IPS-NIHi7 (cell line): ENCODE data around the gene VTN.

Experiments used
- DNase-seq: peaks from one replicate; pipeline ENCODE4 v3.0.0; 2012; ENCODE audit warnings: mixed read lengths; ENCODE audit errors: extremely low spot score

The VTN gene

DNA sequence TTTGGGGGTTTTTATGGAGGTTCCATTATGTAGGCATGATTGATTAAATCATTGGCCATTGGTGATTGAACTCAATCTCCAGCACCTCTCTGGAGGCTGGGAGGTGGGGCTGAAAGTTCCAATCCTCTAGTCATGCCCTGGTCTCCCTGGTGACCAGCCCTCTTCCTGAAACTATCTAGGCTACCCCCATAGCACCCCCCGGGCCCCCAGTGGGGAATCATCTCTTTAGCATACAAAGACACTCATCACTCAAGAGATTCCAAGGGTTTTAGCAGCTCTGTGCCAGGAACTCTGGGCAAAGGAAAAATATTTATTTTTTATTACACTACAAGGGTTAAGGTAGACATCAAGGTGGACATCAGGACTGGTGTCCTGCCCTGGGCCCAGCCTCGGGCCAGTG, 25.3 kb upstream of the VTN start:
- no peak for DNase-seq

- DNase-seq: no peak
These were observed 24.4 kb upstream of the VTN start for GRCh38 chr17:28394337-28395116.

DNA sequence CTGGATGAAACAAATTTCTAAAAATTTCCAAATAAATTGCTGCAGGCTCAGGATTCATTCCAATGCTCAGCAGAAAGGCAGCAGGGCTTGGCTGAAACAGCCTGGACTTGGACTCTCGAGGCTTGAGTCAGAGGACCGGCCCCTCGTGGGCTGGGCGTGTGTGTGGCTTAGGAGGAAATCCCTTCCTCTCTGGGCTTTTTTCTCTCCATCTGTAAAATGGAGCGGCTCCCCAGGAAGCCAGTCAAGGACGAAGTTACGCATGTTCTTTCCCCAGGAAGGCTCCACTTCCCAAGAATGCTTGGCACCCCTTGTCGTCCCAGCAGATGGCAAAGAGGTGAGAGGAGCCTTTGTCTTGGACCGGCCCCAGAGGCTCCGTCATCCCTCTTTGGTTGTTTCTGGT, 22.4 kb upstream of the VTN start:
- no peak for DNase-seq

DNA sequence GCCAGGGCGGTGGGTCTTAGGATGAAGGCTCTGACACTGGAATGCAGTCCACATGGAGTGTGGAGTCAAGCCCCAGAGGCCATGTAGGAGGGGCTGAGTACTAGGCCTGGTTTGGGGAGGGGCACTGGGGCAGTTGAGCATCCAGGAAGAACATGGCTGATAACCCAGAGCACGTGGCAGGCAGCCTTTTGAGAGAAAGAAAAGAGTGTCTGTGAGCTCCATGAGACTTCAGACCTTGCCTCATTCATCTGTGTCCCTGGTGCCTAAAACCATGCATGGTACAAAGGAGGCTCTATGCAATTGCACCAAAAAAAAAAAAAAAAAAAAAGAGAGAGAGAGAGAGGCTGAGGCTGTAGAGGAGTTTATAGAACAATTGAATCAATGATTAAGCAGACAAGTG, 21.3 kb upstream of the VTN start:
- DNase-seq: no peak

DNA sequence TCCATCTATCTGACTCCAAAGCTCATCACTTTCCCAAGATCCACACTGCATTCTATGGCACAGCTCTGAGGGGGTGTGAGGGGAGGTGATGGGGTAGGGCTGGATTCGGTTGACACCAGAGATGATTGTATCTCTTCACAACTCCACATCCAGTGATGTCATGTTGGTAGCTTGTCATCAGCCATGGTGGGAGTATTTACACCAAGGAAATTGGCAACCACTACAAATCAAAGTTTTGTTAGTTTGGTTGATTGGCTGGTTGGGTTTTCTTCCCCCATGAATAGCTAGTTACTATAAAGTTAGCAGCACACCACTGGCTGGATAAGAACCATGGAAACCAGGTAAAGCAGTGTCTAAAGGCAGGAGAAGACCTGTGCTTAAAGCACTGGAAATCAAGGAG, 20.9 kb upstream of the VTN start:
- DNase-seq: no peak

- no peak for DNase-seq
These were observed 20.5 kb upstream of the VTN start for GRCh38 chr17:28390563-28390962.

- DNase-seq: no peak
These were observed 20.0 kb upstream of the VTN start for GRCh38 chr17:28390141-28390540.

DNA sequence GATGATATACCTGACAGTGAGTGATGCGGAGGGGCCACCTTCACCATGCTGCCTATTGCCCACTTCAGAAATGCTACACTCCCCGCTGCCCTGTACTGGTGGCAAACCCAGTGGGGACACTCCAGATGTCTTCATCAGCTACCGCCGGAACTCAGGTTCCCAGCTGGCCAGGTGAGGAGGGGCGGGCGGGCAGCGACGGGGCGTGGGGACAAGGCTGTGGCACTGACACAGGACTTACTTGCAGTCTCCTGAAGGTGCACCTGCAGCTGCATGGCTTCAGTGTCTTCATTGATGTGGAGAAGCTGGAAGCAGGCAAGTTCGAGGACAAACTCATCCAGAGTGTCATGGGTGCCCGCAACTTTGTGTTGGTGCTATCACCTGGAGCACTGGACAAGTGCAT, 18.0 kb upstream of the VTN start:
- DNase-seq: no peak

DNA sequence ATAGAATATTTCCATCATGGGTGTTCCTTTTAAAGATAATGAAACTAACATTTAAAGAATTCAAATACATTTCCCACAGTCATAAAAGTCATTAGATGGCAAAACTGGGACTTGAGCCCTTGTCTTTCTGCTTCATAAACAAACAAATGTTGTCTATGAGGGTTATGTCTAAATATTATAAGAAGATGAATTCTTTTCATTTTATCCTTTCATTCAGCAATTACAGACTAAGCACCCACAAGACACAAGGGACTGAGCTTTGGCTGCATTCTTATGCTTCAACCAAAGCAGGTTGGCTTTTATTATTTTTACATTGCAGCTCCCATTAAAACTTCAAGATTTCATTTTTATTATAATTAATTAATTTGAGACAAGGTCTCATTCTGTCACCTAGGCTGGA, 16.3 kb upstream of the VTN start:
- DNase-seq: no peak

DNA sequence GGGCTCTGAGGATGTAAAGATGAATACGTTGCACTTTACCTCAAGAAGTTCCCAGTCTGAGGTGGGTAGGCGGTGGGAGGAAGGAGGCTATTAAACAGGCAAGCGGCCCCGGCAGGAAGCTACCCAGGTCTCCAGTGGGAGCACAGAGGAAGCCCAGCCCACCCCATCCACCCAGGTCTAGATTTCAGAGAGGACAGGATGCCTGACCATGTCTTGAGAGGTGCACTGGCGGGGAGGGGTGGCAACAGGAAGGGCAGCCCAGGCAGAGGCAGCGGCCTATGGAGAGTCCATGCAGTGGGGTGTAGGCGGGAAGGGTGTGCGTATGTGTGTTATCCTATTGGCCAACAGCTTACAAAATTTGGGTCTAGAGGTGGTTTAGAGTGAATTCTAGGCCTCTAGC, 15.3 kb upstream of the VTN start:
- DNase-seq: no peak

DNA sequence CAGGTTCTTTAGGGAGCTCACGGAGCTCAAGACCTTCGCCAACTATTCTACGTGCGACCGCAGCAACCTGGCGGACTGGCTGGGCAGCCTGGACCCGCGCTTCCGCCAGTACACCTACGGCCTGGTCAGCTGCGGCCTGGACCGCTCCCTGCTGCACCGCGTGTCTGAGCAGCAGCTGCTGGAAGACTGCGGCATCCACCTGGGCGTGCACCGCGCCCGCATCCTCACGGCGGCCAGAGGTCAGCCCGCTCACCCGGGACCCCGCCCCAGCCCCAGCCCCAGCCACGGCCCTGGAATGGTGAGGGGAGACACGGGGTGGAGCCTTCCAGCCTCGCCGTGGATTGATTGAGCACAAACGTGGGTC, 14.9 kb upstream of the VTN start:
- no peak for DNase-seq

DNA sequence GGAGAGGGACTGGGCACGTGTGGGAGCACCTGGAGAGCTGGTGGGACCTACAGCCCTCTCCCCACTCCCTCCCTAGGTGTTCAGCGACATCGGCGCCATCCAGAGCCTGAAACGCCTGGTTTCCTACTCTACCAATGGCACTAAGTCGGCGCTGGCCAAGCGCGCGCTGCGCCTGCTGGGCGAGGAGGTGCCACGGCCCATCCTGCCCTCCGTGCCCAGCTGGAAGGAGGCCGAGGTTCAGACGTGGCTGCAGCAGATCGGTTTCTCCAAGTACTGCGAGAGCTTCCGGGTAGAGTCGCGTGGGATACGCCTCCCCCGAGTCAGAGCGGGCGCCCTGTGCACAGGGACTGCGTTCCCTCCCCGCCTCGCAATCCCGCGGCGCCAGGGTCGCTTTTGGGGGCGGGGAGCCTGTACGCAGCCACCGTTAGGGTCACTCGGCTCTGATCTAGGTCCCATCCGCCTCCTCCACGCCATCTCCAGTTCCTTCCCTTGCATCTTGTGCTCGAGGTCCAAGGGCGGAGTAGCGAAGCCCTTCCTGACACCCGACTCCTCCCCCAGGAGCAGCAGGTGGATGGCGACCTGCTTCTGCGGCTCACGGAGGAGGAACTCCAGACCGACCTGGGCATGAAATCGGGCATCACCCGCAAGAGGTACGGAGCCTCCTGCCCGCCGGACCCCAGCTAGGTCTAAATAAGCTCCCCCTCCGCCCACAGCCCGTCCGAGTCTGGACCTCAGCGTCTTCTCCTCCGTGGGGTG, 14.4 kb upstream of the VTN start:
- peak; percentile 35 for DNase-seq

DNA sequence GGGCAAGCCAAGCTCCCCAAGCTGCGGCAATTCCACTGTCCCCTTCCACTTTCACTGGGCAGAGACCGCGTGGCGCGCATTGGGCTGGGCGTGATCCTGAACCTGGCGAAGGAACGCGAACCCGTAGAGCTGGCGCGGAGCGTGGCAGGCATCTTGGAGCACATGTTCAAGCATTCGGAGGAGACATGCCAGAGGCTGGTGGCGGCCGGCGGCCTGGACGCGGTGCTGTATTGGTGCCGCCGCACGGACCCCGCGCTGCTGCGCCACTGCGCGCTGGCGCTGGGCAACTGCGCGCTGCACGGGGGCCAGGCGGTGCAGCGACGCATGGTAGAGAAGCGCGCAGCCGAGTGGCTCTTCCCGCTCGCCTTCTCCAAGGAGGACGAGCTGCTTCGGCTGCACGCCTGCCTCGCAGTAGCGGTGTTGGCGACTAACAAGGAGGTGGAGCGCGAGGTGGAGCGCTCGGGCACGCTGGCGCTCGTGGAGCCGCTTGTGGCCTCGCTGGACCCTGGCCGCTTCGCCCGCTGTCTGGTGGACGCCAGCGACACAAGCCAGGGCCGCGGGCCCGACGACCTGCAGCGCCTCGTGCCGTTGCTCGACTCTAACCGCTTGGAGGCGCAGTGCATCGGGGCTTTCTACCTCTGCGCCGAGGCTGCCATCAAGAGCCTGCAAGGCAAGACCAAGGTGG, 11.2 kb upstream of the VTN start:
- DNase-seq: peak; percentile 76

DNA sequence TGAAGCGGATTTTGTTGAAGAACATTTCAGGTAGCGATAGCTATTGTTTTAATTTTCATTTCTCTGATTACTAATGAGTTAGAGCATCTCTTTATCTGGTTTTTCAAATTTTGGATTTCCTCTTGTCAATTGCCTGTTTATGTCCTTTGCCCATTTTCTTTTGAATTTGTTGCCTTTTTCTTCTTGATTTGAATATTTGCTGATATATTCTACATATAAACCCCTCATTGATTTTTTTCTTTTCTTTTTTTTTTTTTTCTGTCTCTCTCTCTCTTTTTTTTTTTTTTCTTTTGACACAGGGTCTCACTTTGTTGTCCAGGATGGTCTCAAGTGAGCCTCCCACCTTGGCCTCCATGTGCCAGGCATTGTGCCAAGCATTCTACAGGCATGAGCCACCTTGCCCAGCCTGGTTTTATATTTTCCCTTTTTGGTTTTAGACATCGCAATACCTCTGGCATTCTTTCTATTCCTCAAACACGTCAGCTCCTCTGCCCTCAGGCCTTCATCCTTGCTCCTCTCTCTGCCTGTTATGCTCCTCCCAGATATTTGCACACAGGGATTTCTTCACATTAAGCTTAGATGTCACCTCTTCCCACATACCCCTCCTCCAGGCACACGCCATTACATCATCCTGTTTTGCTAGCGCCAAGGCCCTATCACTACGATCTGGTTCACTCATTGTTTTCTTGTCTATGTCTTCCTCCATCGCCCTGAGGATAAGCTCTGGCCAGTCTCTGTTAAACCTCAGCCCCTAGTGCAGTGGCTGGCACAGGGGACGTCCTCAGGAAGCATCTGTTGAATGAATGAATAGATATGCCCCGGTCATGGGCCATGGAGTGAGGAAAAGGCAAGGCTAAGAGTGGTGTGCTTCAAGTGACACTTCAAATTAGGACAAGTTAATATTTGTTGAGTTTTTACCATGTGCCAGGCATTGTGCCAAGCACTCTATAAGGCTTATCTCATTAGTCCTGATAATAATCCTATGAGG, 10.0 kb upstream of the VTN start:
- no peak for DNase-seq

GRCh38 chr17:28372945-28373274, 2.8 kb upstream of the VTN start:
- DNase-seq: no peak

DNA sequence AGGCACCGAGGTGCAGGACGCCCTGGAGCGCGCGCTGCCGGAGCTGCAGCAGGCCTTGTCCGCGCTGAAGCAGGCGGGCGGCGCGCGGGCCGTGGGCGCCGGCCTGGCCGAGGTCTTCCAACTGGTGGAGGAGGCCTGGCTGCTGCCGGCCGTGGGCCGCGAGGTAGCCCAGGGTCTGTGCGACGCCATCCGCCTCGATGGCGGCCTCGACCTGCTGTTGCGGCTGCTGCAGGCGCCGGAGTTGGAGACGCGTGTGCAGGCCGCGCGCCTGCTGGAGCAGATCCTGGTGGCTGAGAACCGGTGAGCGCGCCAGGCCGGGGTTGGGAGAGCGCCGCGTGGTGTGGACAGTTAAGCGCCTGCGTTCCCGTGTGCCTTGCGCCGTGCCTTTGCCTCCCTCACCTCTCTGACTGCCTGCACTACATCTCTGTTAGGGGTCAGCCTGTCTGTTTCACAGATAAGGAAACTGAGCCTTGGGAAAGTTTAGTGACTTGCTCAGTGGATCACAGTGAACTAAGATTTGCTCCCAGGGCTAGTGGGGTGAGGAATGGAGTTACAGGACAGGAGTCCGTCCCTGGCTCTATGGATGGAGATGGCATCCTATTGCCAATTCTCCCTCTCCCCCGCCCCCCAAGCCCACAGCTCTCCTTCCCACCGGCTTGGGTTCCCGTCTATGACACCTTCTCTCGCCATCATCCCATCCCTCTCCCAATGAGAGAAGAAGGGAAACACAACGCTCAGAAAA, 2.3 kb upstream of the VTN start:
- no peak for DNase-seq

GRCh38 chr17:28371245-28372202, 1.4 kb upstream of the VTN start, which contains the start of gene SARM1:
Gene SARM1, plus strand, starts transcription at chr17:28371694. Its CDS starts 339 bp downstream, at chr17:28372033.
- DNase-seq: peak; percentile 97

DNA sequence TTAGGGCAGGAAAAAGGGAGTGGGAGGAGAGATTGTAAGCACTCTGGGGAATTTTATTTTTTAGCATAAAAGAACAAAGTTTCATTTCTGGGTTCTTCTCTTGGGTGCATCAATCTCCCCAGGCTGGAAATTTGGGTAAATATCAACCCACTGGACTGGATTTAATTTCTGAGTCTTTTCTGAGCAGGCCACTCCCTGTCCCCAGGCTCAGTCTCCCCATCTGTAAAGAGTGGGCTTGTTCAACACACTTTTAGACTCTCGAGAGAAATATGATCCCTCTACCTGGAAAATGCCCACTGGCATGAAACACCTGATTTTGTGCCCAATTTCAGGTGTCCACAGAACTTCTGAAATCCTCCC, 617 bp upstream of the VTN start:
- DNase-seq: no peak

DNA sequence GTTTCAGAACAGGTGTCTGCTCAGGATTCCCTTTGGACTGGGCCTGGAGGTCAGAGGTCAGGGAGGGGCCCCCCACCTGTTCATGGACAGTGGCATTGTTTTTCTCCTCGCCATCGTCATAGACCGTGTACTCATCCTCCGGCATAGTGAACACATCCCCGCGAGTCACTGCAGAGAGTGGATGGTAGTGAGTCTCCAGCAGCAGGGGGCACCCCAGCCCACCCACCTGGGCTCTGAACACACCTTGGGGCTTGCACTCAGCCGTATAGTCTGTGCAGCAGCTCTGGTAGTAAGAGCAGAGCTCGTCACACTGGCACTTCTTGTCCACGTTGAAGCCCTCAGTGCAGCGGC, 448 bp downstream of the VTN start:
- no peak for DNase-seq
